ENCODE measurements around the gene SLC23A2.

SLC23A2 gene

GRCh38 chr20:4891190-4891763 is 110.0 kb downstream of the SLC23A2 start:
- TF ChIP-seq BHLHE40 (IDR thresholded peaks at IDR 0.05; ENCODE audit: borderline replicate concordance) (no peak), NFRKB (IDR thresholded peaks at IDR 0.05) (no peak), PKNOX1 (IDR thresholded peaks at IDR 0.05) (no peak), SP1 (IDR thresholded peaks at IDR 0.05) (no peak), ELF4 (IDR thresholded peaks at IDR 0.05) (no peak), SUZ12 (IDR thresholded peaks at IDR 0.05) (no peak), TARDBP (IDR thresholded peaks at IDR 0.05) (no peak), ARNT (IDR thresholded peaks at IDR 0.05) (no peak), FOXK2 (IDR thresholded peaks at IDR 0.05) (no peak), LEF1 (IDR thresholded peaks at IDR 0.05; ENCODE audit: borderline replicate concordance) (no peak), CTBP1 (IDR thresholded peaks at IDR 0.05; ENCODE audit: borderline replicate concordance) (no peak), FOXM1 (IDR thresholded peaks at IDR 0.05; ENCODE audit: borderline replicate concordance) (no peak), L3MBTL2 (conservative IDR thresholded peaks at IDR 0.05) (no peak), ZNF384 (IDR thresholded peaks at IDR 0.05) (no peak), FOXA1 (IDR thresholded peaks at IDR 0.05) (no peak), HDGF (IDR thresholded peaks at IDR 0.05; ENCODE audit: borderline replicate concordance) (no peak)
- POLR2A ChIA-PET: no interaction called here
- CTCF ChIA-PET: no interaction called here
- DNase-seq (ENCODE audit: extremely low spot score): no peak

GRCh38 chr20:4889446-4889845 is 111.9 kb downstream of the SLC23A2 start:
- ChIA-PET CTCF (no interaction called here), POLR2A (no interaction called here)
- TF ChIP-seq FOXA1 (IDR thresholded peaks at IDR 0.05): no peak
- TF ChIP-seq ZNF384 (IDR thresholded peaks at IDR 0.05): no peak
- TF ChIP-seq FOXK2 (IDR thresholded peaks at IDR 0.05): no peak
- no peak for TF ChIP-seq NFRKB (IDR thresholded peaks at IDR 0.05)
- no peak for TF ChIP-seq ELF4 (IDR thresholded peaks at IDR 0.05)
- TF ChIP-seq BHLHE40 (IDR thresholded peaks at IDR 0.05; ENCODE audit: borderline replicate concordance): no peak
- TF ChIP-seq L3MBTL2 (conservative IDR thresholded peaks at IDR 0.05): no peak
- no peak for TF ChIP-seq LEF1 (IDR thresholded peaks at IDR 0.05; ENCODE audit: borderline replicate concordance)
- TF ChIP-seq ARNT (IDR thresholded peaks at IDR 0.05): no peak
- TF ChIP-seq TARDBP (IDR thresholded peaks at IDR 0.05): no peak
- TF ChIP-seq CTBP1 (IDR thresholded peaks at IDR 0.05; ENCODE audit: borderline replicate concordance): no peak
- TF ChIP-seq SP1 (IDR thresholded peaks at IDR 0.05): no peak
- no peak for TF ChIP-seq FOXM1 (IDR thresholded peaks at IDR 0.05; ENCODE audit: borderline replicate concordance)
- no peak for TF ChIP-seq SUZ12 (IDR thresholded peaks at IDR 0.05)
- TF ChIP-seq HDGF (IDR thresholded peaks at IDR 0.05; ENCODE audit: borderline replicate concordance): no peak
- no peak for DNase-seq (ENCODE audit: extremely low spot score)

GRCh38 chr20:4887586-4887985 is 113.7 kb downstream of the SLC23A2 start:
- DNase-seq (ENCODE audit: extremely low spot score): no peak
- no peak for TF ChIP-seq FOXA1 (IDR thresholded peaks at IDR 0.05)
- ChIA-PET CTCF (no interaction called here), POLR2A (no interaction called here)

- ChIA-PET POLR2A (no interaction called here), CTCF (interaction anchor here (1.6 kb wide), 1 partner anchor 107 kb away, joined by 3 read pairs; no protein-coding TSS in a partner anchor)
- no peak for DNase-seq (ENCODE audit: extremely low spot score)
- TF ChIP-seq ARNT (IDR thresholded peaks at IDR 0.05): no peak
- no peak for TF ChIP-seq HDGF (IDR thresholded peaks at IDR 0.05; ENCODE audit: borderline replicate concordance)
- TF ChIP-seq FOXA1 (IDR thresholded peaks at IDR 0.05): no peak
- no peak for TF ChIP-seq LEF1 (IDR thresholded peaks at IDR 0.05; ENCODE audit: borderline replicate concordance)
- no peak for TF ChIP-seq L3MBTL2 (conservative IDR thresholded peaks at IDR 0.05)
- no peak for TF ChIP-seq NFRKB (IDR thresholded peaks at IDR 0.05)
Measured at GRCh38 chr20:4886771-4887527, 114.4 kb downstream of the SLC23A2 start.

- TF ChIP-seq L3MBTL2 (conservative IDR thresholded peaks at IDR 0.05): no peak
- TF ChIP-seq FOXA1 (IDR thresholded peaks at IDR 0.05): no peak
- no peak for TF ChIP-seq CTBP1 (IDR thresholded peaks at IDR 0.05; ENCODE audit: borderline replicate concordance)
- no peak for TF ChIP-seq ZNF384 (IDR thresholded peaks at IDR 0.05)
- no peak for TF ChIP-seq FOXM1 (IDR thresholded peaks at IDR 0.05; ENCODE audit: borderline replicate concordance)
- no peak for TF ChIP-seq SUZ12 (IDR thresholded peaks at IDR 0.05)
- CTCF ChIA-PET: interaction anchor here (1.6 kb wide), 1 partner anchor 108 kb away, joined by 3 read pairs; no protein-coding TSS in a partner anchor
- no peak for DNase-seq (ENCODE audit: extremely low spot score)
- POLR2A ChIA-PET: no interaction called here
Measured at GRCh38 chr20:4885877-4886276, 115.4 kb downstream of the SLC23A2 start.

GRCh38 chr20:4883546-4883945 is 117.8 kb downstream of the SLC23A2 start:
- TF ChIP-seq HDGF (IDR thresholded peaks at IDR 0.05; ENCODE audit: borderline replicate concordance) (no peak), FOXM1 (IDR thresholded peaks at IDR 0.05; ENCODE audit: borderline replicate concordance) (no peak), SP1 (IDR thresholded peaks at IDR 0.05) (no peak), TARDBP (IDR thresholded peaks at IDR 0.05) (no peak), SUZ12 (IDR thresholded peaks at IDR 0.05) (no peak), PKNOX1 (IDR thresholded peaks at IDR 0.05) (no peak), FOXA1 (IDR thresholded peaks at IDR 0.05) (no peak), L3MBTL2 (conservative IDR thresholded peaks at IDR 0.05) (no peak)
- ChIA-PET POLR2A (no interaction called here), CTCF (no interaction called here)
- no peak for DNase-seq (ENCODE audit: extremely low spot score)

- no peak for DNase-seq (ENCODE audit: extremely low spot score)
- TF ChIP-seq FOXA1 (IDR thresholded peaks at IDR 0.05) (no peak), FOXM1 (IDR thresholded peaks at IDR 0.05; ENCODE audit: borderline replicate concordance) (no peak), L3MBTL2 (conservative IDR thresholded peaks at IDR 0.05) (no peak), SP1 (IDR thresholded peaks at IDR 0.05) (no peak), NFRKB (IDR thresholded peaks at IDR 0.05) (no peak), LEF1 (IDR thresholded peaks at IDR 0.05; ENCODE audit: borderline replicate concordance) (no peak)
- ChIA-PET POLR2A (no interaction called here), CTCF (no interaction called here)
Measured at GRCh38 chr20:4883051-4883450, 118.3 kb downstream of the SLC23A2 start.
